ENCODE data around the gene OPN4. TPM values are rescaled to one million over a fixed set of nuclear protein-coding genes. Genes with fewer than 3 reads are reported as not detected.

Gene OPN4
- total and polyA plus RNA-seq, 2 of the 13 experiments (the other 11 are each of a cell fraction or from before 2014, with no cell fraction given): not detected

DNA sequence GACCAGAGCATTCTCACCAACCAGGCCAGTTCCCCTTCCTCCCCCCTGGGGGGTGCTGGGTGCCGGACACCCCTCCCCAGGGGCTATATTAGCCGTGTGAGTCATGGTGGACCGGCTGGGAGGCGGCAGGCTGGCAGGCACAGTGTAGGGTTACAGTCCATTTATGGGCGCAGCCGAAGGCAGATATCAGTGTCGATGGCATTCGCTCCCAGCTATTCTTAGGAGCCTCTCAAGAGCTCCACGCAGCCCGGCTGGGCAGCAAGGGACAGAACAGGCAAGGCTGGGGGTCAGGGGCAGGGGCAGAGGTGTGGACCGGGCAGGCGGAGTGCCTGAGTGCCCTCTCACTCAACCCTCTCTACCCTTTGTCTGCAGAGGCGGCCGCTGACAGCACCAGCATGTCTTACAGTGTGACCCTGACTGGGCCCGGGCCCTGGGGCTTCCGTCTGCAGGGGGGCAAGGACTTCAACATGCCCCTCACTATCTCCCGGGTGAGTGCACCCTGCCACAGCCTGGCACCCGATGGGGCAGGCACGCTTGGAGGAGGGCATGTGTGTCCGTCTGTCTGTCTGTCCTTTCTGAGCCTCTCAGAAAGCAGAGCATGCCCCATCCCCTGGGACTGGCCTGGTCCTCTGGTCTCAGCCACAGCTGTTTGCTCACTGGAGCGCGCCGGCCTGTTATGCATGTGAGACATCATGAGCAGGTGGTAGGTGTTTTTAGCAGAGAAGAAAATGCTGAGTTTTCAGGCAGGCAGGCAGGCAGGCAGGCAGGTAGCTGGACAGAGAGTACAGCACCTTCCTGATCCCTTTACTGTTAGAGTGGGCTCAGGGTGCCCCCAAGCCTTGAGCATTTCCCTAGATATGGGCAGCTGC, 14.2 kb downstream of the OPN4 start, which contains the start of gene LDB3:
Gene LDB3, plus strand, starts transcription at position 215 of the 869 bp plus-strand sequence. Its CDS starts 181 bp downstream, at position 396.
- no peak for FAIRE-seq
- no peak within 1 kb of the TSS for H2AFZ ChIP-seq (ENCODE audit: low read length)
- CTCF ChIA-PET (ENCODE audit: low intra/inter-chr PET ratio, low total read pairs): no interaction called here
- no peaks in the 10 kb centered on the region for H3K79me2 ChIP-seq (ENCODE audit: insufficient read depth, low read length)
- intact Hi-C loops (cut with micrococcal nuclease; ENCODE audit: unreplicated experiment) (no loop called here), in situ Hi-C loops (cut with HindIII; ENCODE audit: extremely low pct_ligation_motif_present, low pct_unique_long_range_greater_than_20kb) (no loop called here)
- 41% methylated on average over 6 of the region's 23 CpGs for WGBS (ENCODE audit: low lambda C conversion rate)
- BruUV-seq (replicated peaks): no TSS peak
- no peak within 1 kb of the TSS for H3K9ac ChIP-seq (ENCODE audit: insufficient read depth, low read depth, low read length)
- no peak within 1 kb of the TSS for H3K27ac ChIP-seq (ENCODE audit: extremely low read length, insufficient read depth, low read length)
- no peak within 1 kb of the TSS for H3K4me2 ChIP-seq (ENCODE audit: low read depth, low read length)
- peak; percentile 8; the same call in 1 of the 3 replicates for ATAC-seq
- H3K4me1 ChIP-seq (ENCODE audit: insufficient read depth, low read length): no peaks in the 10 kb centered on the region
- peaks cover 9 to 78% of the 10 kb centered on the region in 2 experiments for H3K27me3 ChIP-seq (ENCODE audit: control insufficient read depth in 1 of 2, insufficient read depth in 2 of 2, low read length in 2 of 2)
- no peaks in the 10 kb centered on the region for H3K9me3 ChIP-seq (ENCODE audit: low read length)
- H3K4me3 ChIP-seq (replicated peaks in 1 of 3; ENCODE audit: insufficient read depth in 1 of 3, low read depth in 2 of 3, low read length in 3 of 3): no peak within 1 kb of the TSS
- H4K20me1 ChIP-seq (ENCODE audit: insufficient read depth, low read length): no peaks in the 10 kb centered on the region
- no peaks in the 10 kb centered on the region for H3K36me3 ChIP-seq (replicated peaks in 1 of 2; ENCODE audit: control insufficient read depth in 1 of 2, insufficient read depth in 2 of 2, low read length in 2 of 2)
- no peak for TF ChIP-seq ATRX (CRISPR knock-in tag; IDR thresholded peaks at IDR 0.05; ENCODE audit: borderline replicate concordance)
- TF ChIP-seq HDAC2 (CRISPR knock-in tag; IDR thresholded peaks at IDR 0.05): no peak
- TF ChIP-seq, protein P1, sequence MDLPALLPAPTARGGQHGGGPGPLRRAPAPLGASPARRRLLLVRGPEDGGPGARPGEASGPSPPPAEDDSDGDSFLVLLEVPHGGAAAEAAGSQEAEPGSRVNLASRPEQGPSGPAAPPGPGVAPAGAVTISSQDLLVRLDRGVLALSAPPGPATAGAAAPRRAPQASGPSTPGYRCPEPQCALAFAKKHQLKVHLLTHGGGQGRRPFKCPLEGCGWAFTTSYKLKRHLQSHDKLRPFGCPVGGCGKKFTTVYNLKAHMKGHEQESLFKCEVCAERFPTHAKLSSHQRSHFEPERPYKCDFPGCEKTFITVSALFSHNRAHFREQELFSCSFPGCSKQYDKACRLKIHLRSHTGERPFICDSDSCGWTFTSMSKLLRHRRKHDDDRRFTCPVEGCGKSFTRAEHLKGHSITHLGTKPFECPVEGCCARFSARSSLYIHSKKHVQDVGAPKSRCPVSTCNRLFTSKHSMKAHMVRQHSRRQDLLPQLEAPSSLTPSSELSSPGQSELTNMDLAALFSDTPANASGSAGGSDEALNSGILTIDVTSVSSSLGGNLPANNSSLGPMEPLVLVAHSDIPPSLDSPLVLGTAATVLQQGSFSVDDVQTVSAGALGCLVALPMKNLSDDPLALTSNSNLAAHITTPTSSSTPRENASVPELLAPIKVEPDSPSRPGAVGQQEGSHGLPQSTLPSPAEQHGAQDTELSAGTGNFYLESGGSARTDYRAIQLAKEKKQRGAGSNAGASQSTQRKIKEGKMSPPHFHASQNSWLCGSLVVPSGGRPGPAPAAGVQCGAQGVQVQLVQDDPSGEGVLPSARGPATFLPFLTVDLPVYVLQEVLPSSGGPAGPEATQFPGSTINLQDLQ (CRISPR knock-in tag; IDR thresholded peaks at IDR 0.05): no peak
- TF ChIP-seq SRF (IDR thresholded peaks at IDR 0.05; ENCODE audit: low read depth, low read length): 0 out of 2 replicates have a peak, but pooled peaks have one; percentile 23
- POLR2A ChIA-PET: no interaction called here
- no peak for DNase-seq (ENCODE audit: low spot score)
